ENCODE measurements around the gene GMFB. TPM values are rescaled to one million over a fixed set of nuclear protein-coding genes. Genes with fewer than 3 reads are reported as not detected.

Gene GMFB
- total RNA-seq, 4 donors from 2014 or later = 15.9 to 23.0 (median 19.1) TPM

- 78 to 82% methylated on average over 2 of the region's 2 CpGs for WGBS, 2 donors
- intact Hi-C loops (cut with DNase I; ENCODE audit: low total_unique reads) = no loop called here
- no peak overlapping the region for H3K4me3 ChIP-seq (ENCODE audit: low read depth, poor library complexity, severe bottlenecking)
- DNase-seq (ENCODE audit: low spot score in 2 of 2) = no peak
- no peak for TF ChIP-seq CTCF (IDR thresholded peaks at IDR 0.05)
- no peak for TF ChIP-seq POLR2A (IDR thresholded peaks at IDR 0.05)
Measured at GRCh38 chr14:54428527-54428926, 60.3 kb downstream of the GMFB start.

DNA sequence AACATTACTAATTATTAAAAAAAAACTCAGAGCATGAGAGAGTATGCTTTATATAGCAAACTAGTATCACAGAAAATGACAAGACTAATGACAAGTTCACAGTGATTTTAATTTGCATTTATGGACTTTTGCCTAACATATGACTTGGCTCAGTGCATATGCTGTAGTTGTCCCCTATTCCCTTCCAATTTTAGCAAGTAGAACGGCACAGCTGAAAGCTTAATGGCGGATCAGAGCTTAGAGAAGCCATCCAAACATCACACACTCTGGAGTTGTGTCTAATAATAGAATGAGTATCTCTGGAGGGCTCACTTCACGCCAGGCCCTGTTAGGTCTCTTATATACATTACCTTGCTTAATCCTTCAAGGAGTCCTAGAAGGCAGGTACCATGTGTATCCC lies 60.9 kb downstream of the GMFB start:
- TF ChIP-seq POLR2A (IDR thresholded peaks at IDR 0.05) (no peak), CTCF (IDR thresholded peaks at IDR 0.05) (no peak)
- no peak overlapping the region for H3K4me3 ChIP-seq (ENCODE audit: low read depth, poor library complexity, severe bottlenecking)
- DNase-seq (ENCODE audit: low spot score in 2 of 2) = no peak
- 64 to 71% methylated on average over 3 of the region's 3 CpGs for WGBS, 2 donors
- intact Hi-C loops (cut with DNase I; ENCODE audit: low total_unique reads) = no loop called here

DNA sequence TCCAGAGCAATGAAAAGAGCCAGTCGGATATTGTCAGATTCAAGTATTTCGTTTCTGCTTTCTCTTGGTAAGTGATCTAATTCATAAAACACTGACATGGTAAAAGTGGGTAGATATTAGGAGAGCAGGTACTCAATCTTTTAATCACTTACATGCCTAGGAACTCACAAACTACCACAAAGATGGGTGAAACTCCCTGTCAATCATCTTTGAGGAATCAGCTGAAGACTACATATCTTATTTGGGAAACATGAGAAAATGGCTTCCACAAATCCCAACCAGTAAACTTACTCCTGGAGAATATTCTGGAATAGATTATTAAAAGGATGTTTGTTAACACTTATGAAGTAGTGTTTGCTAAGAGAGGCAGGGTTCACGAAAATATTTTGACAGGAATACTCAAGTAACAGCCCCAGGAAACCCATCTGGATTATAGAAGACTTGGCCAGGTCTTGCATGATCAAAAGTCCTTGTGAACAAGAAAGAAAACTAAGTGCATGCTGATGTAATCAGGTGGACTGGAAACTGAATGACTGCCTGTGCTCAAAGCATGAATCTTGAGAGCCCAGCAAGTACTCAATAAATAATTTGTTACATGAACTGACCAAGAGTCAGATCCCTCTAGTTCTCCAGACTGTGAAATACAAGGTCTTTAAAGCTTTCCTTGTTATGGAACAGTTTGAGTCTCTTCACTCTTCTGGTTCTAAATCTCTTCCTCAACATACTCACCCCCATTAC lies 63.1 kb downstream of the GMFB start:
- TF ChIP-seq CTCF (IDR thresholded peaks at IDR 0.05) (no peak), POLR2A (IDR thresholded peaks at IDR 0.05) (no peak)

GRCh38 chr14:54425068-54425467 lies 63.7 kb downstream of the GMFB start:
- DNase-seq (ENCODE audit: low spot score in 2 of 2) = no peak
- intact Hi-C loops (cut with DNase I; ENCODE audit: low total_unique reads) = no loop called here
- WGBS, 2 donors = 88 to 89% methylated on average over 2 of the region's 2 CpGs
- no peak overlapping the region for H3K4me3 ChIP-seq (ENCODE audit: low read depth, poor library complexity, severe bottlenecking)
- no peak for TF ChIP-seq POLR2A (IDR thresholded peaks at IDR 0.05)
- TF ChIP-seq CTCF (IDR thresholded peaks at IDR 0.05) = no peak

More for the DNA sequence above, 63.1 kb downstream of the GMFB start:
- 90 to 93% methylated on average over 3 of the region's 3 CpGs for WGBS, 2 donors
- DNase-seq (ENCODE audit: low spot score in 2 of 2) = no peak
- intact Hi-C loops (cut with DNase I; ENCODE audit: low total_unique reads) = no loop called here
- no peak overlapping the region for H3K4me3 ChIP-seq (ENCODE audit: low read depth, poor library complexity, severe bottlenecking)

Other genes with a start within 250 kb of the GMFB start
- 1 to 10 TPM; 1.3 to 2.9 (median 2.1) TPM for gene CDKN3, start 92.0 kb downstream of the GMFB start, total RNA-seq
- gene CNIH1, start 47.6 kb downstream of the GMFB start, total RNA-seq = 10 to 100 TPM; 59.6 to 92.2 (median 75.8) TPM
- 10 to 100 TPM in 2 of 4 donors, 1 to 10 TPM in 2; 5.7 to 14.0 (median 10.2) TPM for gene CGRRF1, start 20.9 kb upstream of the GMFB start, total RNA-seq
- 10 to 100 TPM in 3 of 4 donors, 1 to 10 TPM in 1; 7.9 to 18.7 (median 14.4) TPM for gene SAMD4A, start 78.1 kb upstream of the GMFB start, total RNA-seq

Data from lower leg skin (tissue), 4 donors.